IMR-90 (cell line): ENCODE measurements around the gene ARL14EPL. TPM values are rescaled to one million over a fixed set of nuclear protein-coding genes. Genes with fewer than 3 reads are reported as not detected.

Experiments
- ATAC-seq: fragments of 200-7000 bp; cut with Tn5 transposase; 2 replicates; pipeline ENCODE4 v1.9.1; 2020; ENCODE audit warnings: low read depth, mild to moderate bottlenecking, moderate library complexity
- BruUV-seq: library from RNA; stranded (reverse); fragments of 400-500 nt; replicated peaks from 2 replicates; lab custom pipeline; 2021; lab: Mats Ljungman, UMichigan
- CTCF ChIA-PET: fragments of 300-600 bp; formaldehyde crosslinking; extraction: SDS; loops from one replicate; lab custom pipeline; 2021; ENCODE audit warnings: antibody characterized with exemption; lab: Yijun Ruan, JAX
- POLR2A ChIA-PET: fragments of 300-600 bp; sonication (Branson Sonifier 250); formaldehyde crosslinking; loops from one replicate; lab custom pipeline; 2022; ENCODE audit warnings: antibody characterized with exemption; ENCODE audit not compliant: unreplicated experiment; lab: Charles Lee
- DNase-seq: peaks from one replicate; pipeline ENCODE4 v3.0.0; 2013
- H2AFZ ChIP-seq: replicated peaks from 2 replicates; pipeline ENCODE3; 2013; ENCODE audit warnings: low read length, mild to moderate bottlenecking; ENCODE audit not compliant: poor library complexity
- H2AK5ac ChIP-seq: 2 replicates; pipeline ENCODE4 v1.6.1; 2013; ENCODE audit warnings: low read depth, low read length, inconsistent platforms
- H2AK9ac ChIP-seq: replicated peaks from 2 replicates; pipeline ENCODE3; 2013; ENCODE audit warnings: mild to moderate bottlenecking, low read depth, low read length, moderate library complexity; ENCODE audit not compliant: poor library complexity
- H2BK120ac ChIP-seq: 2 replicates; pipeline ENCODE4 v1.6.1; 2013; ENCODE audit warnings: low read depth, low read length, inconsistent platforms
- H2BK15ac ChIP-seq: 3 replicates; pipeline ENCODE4 v1.6.1; 2013; ENCODE audit warnings: low read depth, low read length, inconsistent platforms
- H2BK20ac ChIP-seq: 2 replicates; pipeline ENCODE4 v1.6.1; 2013; ENCODE audit warnings: low read depth, mild to moderate bottlenecking, inconsistent platforms, low read length, moderate library complexity
- H2BK5ac ChIP-seq: 2 replicates; pipeline ENCODE4 v1.6.1; 2013; ENCODE audit warnings: mild to moderate bottlenecking, low read depth, low read length, inconsistent platforms; ENCODE audit not compliant: poor library complexity, severe bottlenecking
- H3K14ac ChIP-seq: replicated peaks from 2 replicates; pipeline ENCODE4 v1.6.1; 2013; ENCODE audit warnings: low read depth, low read length, inconsistent platforms
- H3K18ac ChIP-seq: 2 replicates; pipeline ENCODE4 v1.6.1; 2013; ENCODE audit warnings: low read depth, low read length, control low read depth
- H3K23ac ChIP-seq: 2 replicates; pipeline ENCODE4 v1.6.1; 2013; ENCODE audit warnings: low read depth, low read length, inconsistent platforms
- H3K27ac ChIP-seq: 2 replicates; pipeline ENCODE4 v1.5.1; 2013; ENCODE audit warnings: mild to moderate bottlenecking, control low read depth, low read length; ENCODE audit not compliant: insufficient read depth
- H3K27me3 ChIP-seq: 2 replicates; pipeline ENCODE4 v1.6.1; 2013; ENCODE audit warnings: low read length; ENCODE audit not compliant: control insufficient read depth, insufficient read depth
- H3K36me3 ChIP-seq: 2 replicates; pipeline ENCODE4 v1.6.1; 2013; ENCODE audit warnings: low read length, mixed read lengths; ENCODE audit not compliant: control insufficient read depth, insufficient read depth
- H3K4ac ChIP-seq: 2 replicates; pipeline ENCODE4 v1.6.1; 2013; ENCODE audit warnings: low read depth, low read length, inconsistent platforms
- H3K4me1 ChIP-seq: 2 replicates; pipeline ENCODE4 v1.6.1; 2013; ENCODE audit warnings: low read length, mixed read lengths; ENCODE audit not compliant: control insufficient read depth, insufficient read depth
- H3K4me2 ChIP-seq: 2 replicates; pipeline ENCODE4 v1.6.1; 2013; ENCODE audit warnings: low read depth, mild to moderate bottlenecking, control low read depth, low read length, moderate library complexity
- H3K4me3 ChIP-seq: 2 replicates; pipeline ENCODE4 v1.5.1; 2013; ENCODE audit warnings: low read depth, mild to moderate bottlenecking, control low read depth, low read length, moderate library complexity; ENCODE audit not compliant: insufficient read depth
- H3K56ac ChIP-seq: 2 replicates; pipeline ENCODE4 v1.6.1; 2013; ENCODE audit warnings: low read length, inconsistent platforms; ENCODE audit not compliant: insufficient read depth; ENCODE audit errors: extremely low read depth
- H3K79me1 ChIP-seq, 2 experiments: 2 replicates each; pipeline ENCODE4 v1.6.1; 2013; ENCODE audit warnings: low read length in 2 of 2, inconsistent platforms in 1 of 2, low read depth in 1 of 2
- H3K9ac ChIP-seq: 2 replicates; pipeline ENCODE4 v1.6.1; 2013; ENCODE audit warnings: low read depth, low read length, control low read depth
- H3K9me1 ChIP-seq: 2 replicates; pipeline ENCODE4 v1.6.1; 2013; ENCODE audit warnings: low read length, inconsistent platforms; ENCODE audit not compliant: insufficient read depth
- H3K9me3 ChIP-seq: 2 replicates; pipeline ENCODE4 v1.6.1; 2013; ENCODE audit warnings: low read length; ENCODE audit not compliant: control insufficient read depth, insufficient read depth
- H4K20me1 ChIP-seq: 2 replicates; pipeline ENCODE4 v1.6.1; 2013; ENCODE audit warnings: low read length, inconsistent platforms; ENCODE audit not compliant: insufficient read depth
- H4K5ac ChIP-seq: 2 replicates; pipeline ENCODE4 v1.6.1; 2013; ENCODE audit warnings: mild to moderate bottlenecking, low read depth, low read length, control low read depth
- H4K8ac ChIP-seq, 2 experiments: 2 replicates each; pipeline ENCODE4 v1.6.1; 2013; ENCODE audit warnings: low read depth in 2 of 2, low read length in 2 of 2, control low read depth in 1 of 2, inconsistent platforms in 1 of 2
- H4K91ac ChIP-seq: 2 replicates; pipeline ENCODE4 v1.6.1; 2013; ENCODE audit warnings: low read depth, low read length, inconsistent platforms; ENCODE audit not compliant: insufficient read depth
- BHLHE40 ChIP-seq: fragments of 150-350 bp; IDR thresholded peaks from 2 replicates; pipeline ENCODE4 v1.6.1; 2016; ENCODE audit warnings: mild to moderate bottlenecking, low read depth, low read length
- CEBPB ChIP-seq: IDR thresholded peaks from 2 replicates; pipeline ENCODE4 v1.6.1; 2012; ENCODE audit warnings: low read depth, low read length, improper control_type of control experiment
- CHD1 ChIP-seq: IDR thresholded peaks from 2 replicates; pipeline ENCODE4 v1.6.1; 2012; ENCODE audit warnings: low read depth, low read length, improper control_type of control experiment
- CTCF ChIP-seq: conservative IDR thresholded peaks from 2 replicates; pipeline ENCODE4 v1.5.1; 2012; ENCODE audit warnings: mild to moderate bottlenecking, low read depth, low read length, improper control_type of control experiment
- FOS ChIP-seq: fragments of 150-350 bp; IDR thresholded peaks from 2 replicates; pipeline ENCODE4 v1.6.1; 2016; ENCODE audit warnings: low read depth, low read length
- MAFK ChIP-seq: IDR thresholded peaks from 2 replicates; pipeline ENCODE4 v1.6.1; 2012; ENCODE audit warnings: low read depth, low read length, improper control_type of control experiment
- MAZ ChIP-seq: IDR thresholded peaks from 2 replicates; pipeline ENCODE4 v1.6.1; 2012; ENCODE audit warnings: low read depth, mild to moderate bottlenecking, low read length, improper control_type of control experiment, moderate library complexity, borderline replicate concordance
- MXI1 ChIP-seq: IDR thresholded peaks from 2 replicates; pipeline ENCODE4 v1.6.1; 2012; ENCODE audit warnings: low read depth, mild to moderate bottlenecking, low read length, moderate library complexity, borderline replicate concordance
- NFE2L2 ChIP-seq: fragments of 150-350 bp; IDR thresholded peaks from 2 replicates; pipeline ENCODE4 v1.6.1; 2016; ENCODE audit warnings: low read depth, mild to moderate bottlenecking, low read length
- POLR2A ChIP-seq: IDR thresholded peaks from 2 replicates; pipeline ENCODE4 v1.6.1; 2012; ENCODE audit warnings: mild to moderate bottlenecking, low read depth, low read length
- RAD21 ChIP-seq: IDR thresholded peaks from 2 replicates; pipeline ENCODE4 v1.6.1; 2012; ENCODE audit warnings: low read length, improper control_type of control experiment
- RCOR1 ChIP-seq: IDR thresholded peaks from 2 replicates; pipeline ENCODE4 v1.6.1; 2012; ENCODE audit warnings: mild to moderate bottlenecking, low read length, improper control_type of control experiment; ENCODE audit not compliant: insufficient replicate concordance
- RFX5 ChIP-seq: IDR thresholded peaks from 2 replicates; pipeline ENCODE4 v1.8.0; 2012; ENCODE audit warnings: low read depth, mild to moderate bottlenecking, low read length, moderate library complexity
- SMC3 ChIP-seq: fragments of 150-350 bp; IDR thresholded peaks from 2 replicates; pipeline ENCODE4 v1.6.1; 2016; ENCODE audit warnings: low read depth, mild to moderate bottlenecking, antibody characterized with exemption, low read length, moderate library complexity
- WGBS, 2 experiments: methylation state at CpG; one replicate each; pipeline versions ENCODE4 v1.1.5 to v1.1.7; 2013; ENCODE audit warnings: missing lambda C conversion rate in 2 of 2; ENCODE audit not compliant: insufficient read length in 1 of 2; ENCODE audit errors: extremely low coverage in 2 of 2; 5-methylcytosine and 5-hydroxymethylcytosine counted together
- dilution Hi-C: fragments of 300-500 bp; cut with HindIII; formaldehyde crosslinking; loops from one replicate; pipeline ENCODE4 v1.14.3; 2018; ENCODE audit warnings: low sequenced_read_pairs; ENCODE audit not compliant: unreplicated experiment
- in situ Hi-C: fragments of 300-500 bp; cut with MboI; formaldehyde crosslinking; loops from 3 replicates; pipeline ENCODE4 v1.14.3; 2019; ENCODE audit warnings: low sequenced_read_pairs, inconsistent platforms, mixed read lengths
- intact Hi-C: fragments of 100-400 bp; cut with micrococcal nuclease; formaldehyde crosslinking; loops from 2 replicates; pipeline ENCODE4 v1.10.0; 2022
- polyA plus RNA-seq, 3 experiments: library from polyadenylated mRNA; depleted of rRNA; stranded (reverse); fragments of >200 nt; gene quantifications; 2 replicates each; pipeline ENCODE4 v1.2.3, GENCODE V29; 2012; ENCODE audit warnings: low replicate concordance in 1 of 3
- total RNA-seq: library from RNA; depleted of rRNA; stranded (reverse); fragments of >200 nt; gene quantifications from 2 replicates; pipeline ENCODE4 v1.2.3, GENCODE V29; 2012
- TF ChIP-seq, protein P1 (sequence below): fragments of 150-350 bp; IDR thresholded peaks from 2 replicates; pipeline ENCODE4 v1.6.1; 2017; ENCODE audit warnings: mild to moderate bottlenecking, antibody characterized with exemption, low read length, low read depth
- TF ChIP-seq, protein P2 (sequence below): fragments of 150-350 bp; IDR thresholded peaks from 2 replicates; pipeline ENCODE4 v1.6.1; 2016; ENCODE audit warnings: low read depth, mild to moderate bottlenecking, low read length, moderate library complexity, borderline replicate concordance

ARL14EPL gene
- total and polyA plus RNA-seq, 2 of the 4 experiments (the other 2 are of a cell fraction): not detected

DNA sequence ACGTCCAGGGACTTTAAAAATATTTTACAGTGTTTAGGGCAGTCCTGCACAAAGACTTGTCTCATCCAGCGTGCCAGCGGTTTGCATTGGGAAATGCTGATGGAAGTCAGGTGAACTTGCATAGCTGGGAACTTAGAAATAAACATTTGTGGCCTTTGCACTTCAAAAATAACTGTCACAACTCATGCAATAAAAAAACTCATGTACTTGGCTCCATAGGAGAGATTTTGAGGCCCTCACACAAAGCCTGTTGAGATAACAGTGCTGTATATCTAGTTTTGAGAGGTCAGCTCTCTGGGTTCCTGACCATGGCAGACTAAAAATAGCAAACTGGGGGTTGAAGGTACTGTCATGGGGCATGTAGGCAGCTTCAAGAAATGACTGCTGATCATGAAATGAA lies 58.0 kb downstream of the ARL14EPL start:
- H3K4me3 ChIP-seq: no peak overlapping the region
- no peak overlapping the region for H4K91ac ChIP-seq
- no peak overlapping the region for H2AK9ac ChIP-seq
- H3K9me1 ChIP-seq: no peaks in the 10 kb centered on the region
- dilution Hi-C loops (no loop called here), intact Hi-C loops (no loop called here), in situ Hi-C loops (no loop called here)
- ChIA-PET CTCF (no interaction called here), POLR2A (no interaction called here)
- no peaks in the 10 kb centered on the region for H3K9me3 ChIP-seq
- no peak overlapping the region for H2BK20ac ChIP-seq
- no peak overlapping the region for H2BK5ac ChIP-seq
- H4K5ac ChIP-seq: no peak overlapping the region
- no peak overlapping the region for H3K9ac ChIP-seq
- H2AK5ac ChIP-seq: no peak overlapping the region
- H3K56ac ChIP-seq: no peak overlapping the region
- DNase-seq (no peak), ATAC-seq (no peak)
- no peak overlapping the region for H4K8ac ChIP-seq
- H3K14ac ChIP-seq: no peak overlapping the region
- no peak overlapping the region for H2BK15ac ChIP-seq
- H3K4me2 ChIP-seq: no peak overlapping the region
- no peaks in the 10 kb centered on the region for H3K27me3 ChIP-seq
- peaks cover 7% of the 10 kb centered on the region for H3K36me3 ChIP-seq
- no TSS peak for BruUV-seq
- H2BK120ac ChIP-seq: no peak overlapping the region
- H2AFZ ChIP-seq: no peak overlapping the region
- no peak overlapping the region for H3K4ac ChIP-seq
- H3K18ac ChIP-seq: no peak overlapping the region
- H3K79me1 ChIP-seq: peaks cover 9 to 11% of the 10 kb centered on the region in 2 experiments; a peak in 3 of 4 replicates
- H3K27ac ChIP-seq: no peak overlapping the region
- no peaks in the 10 kb centered on the region for H4K20me1 ChIP-seq
- no peak overlapping the region for H3K23ac ChIP-seq
- TF ChIP-seq FOS (no peak), MAZ (no peak), POLR2A (no peak), CTCF (no peak), RFX5 (no peak), SMC3 (no peak), MAFK (no peak), CEBPB (no peak), MXI1 (no peak), CHD1 (no peak), BHLHE40 (no peak), RCOR1 (no peak), RAD21 (no peak), NFE2L2 (no peak)
- TF ChIP-seq, protein P1, sequence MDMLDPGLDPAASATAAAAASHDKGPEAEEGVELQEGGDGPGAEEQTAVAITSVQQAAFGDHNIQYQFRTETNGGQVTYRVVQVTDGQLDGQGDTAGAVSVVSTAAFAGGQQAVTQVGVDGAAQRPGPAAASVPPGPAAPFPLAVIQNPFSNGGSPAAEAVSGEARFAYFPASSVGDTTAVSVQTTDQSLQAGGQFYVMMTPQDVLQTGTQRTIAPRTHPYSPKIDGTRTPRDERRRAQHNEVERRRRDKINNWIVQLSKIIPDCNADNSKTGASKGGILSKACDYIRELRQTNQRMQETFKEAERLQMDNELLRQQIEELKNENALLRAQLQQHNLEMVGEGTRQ: no peak
- TF ChIP-seq, protein P2, sequence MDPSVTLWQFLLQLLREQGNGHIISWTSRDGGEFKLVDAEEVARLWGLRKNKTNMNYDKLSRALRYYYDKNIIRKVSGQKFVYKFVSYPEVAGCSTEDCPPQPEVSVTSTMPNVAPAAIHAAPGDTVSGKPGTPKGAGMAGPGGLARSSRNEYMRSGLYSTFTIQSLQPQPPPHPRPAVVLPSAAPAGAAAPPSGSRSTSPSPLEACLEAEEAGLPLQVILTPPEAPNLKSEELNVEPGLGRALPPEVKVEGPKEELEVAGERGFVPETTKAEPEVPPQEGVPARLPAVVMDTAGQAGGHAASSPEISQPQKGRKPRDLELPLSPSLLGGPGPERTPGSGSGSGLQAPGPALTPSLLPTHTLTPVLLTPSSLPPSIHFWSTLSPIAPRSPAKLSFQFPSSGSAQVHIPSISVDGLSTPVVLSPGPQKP: no peak
- H3K4me1 ChIP-seq: no peaks in the 10 kb centered on the region
- WGBS, 2 experiments: no CpG with 5 or more reads among the region's 3 CpGs
